H9 (cell line): Measurements from ENCODE around the gene FOLR3. TPM values are rescaled to one million over a fixed set of nuclear protein-coding genes. Genes with fewer than 3 reads are reported as not detected.
A peak's percentile ranks its signal among the peaks of the same experiment; 100 is the strongest.

Experiments used
- DNase-seq: peaks from one replicate; pipeline ENCODE4 v3.0.0-alpha.2; 2017
- H2AFZ ChIP-seq: one replicate; pipeline ENCODE4 v1.6.1; 2013; ENCODE audit warnings: mild to moderate bottlenecking, low read length, control low read depth, moderate library complexity
- H2AK5ac ChIP-seq: 2 replicates; pipeline ENCODE4 v1.6.1; 2013; ENCODE audit warnings: low read length, control low read depth, mixed read lengths; ENCODE audit not compliant: insufficient read length
- H2BK120ac ChIP-seq: one replicate; pipeline ENCODE4 v1.6.1; 2013; ENCODE audit warnings: low read depth, mild to moderate bottlenecking, low read length, control low read depth, inconsistent platforms; ENCODE audit not compliant: poor library complexity, severe bottlenecking
- H2BK12ac ChIP-seq: 2 replicates; pipeline ENCODE4 v1.6.1; 2013; ENCODE audit warnings: low read length, control low read depth, mixed read lengths, low read depth; ENCODE audit not compliant: insufficient read length
- H2BK15ac ChIP-seq: 2 replicates; pipeline ENCODE4 v1.6.1; 2013; ENCODE audit warnings: low read depth, low read length, control low read depth
- H2BK20ac ChIP-seq: one replicate; pipeline ENCODE4 v1.6.1; 2013; ENCODE audit warnings: low read depth, mild to moderate bottlenecking, low read length, control low read depth, inconsistent platforms; ENCODE audit not compliant: poor library complexity, severe bottlenecking
- H2BK5ac ChIP-seq: 2 replicates; pipeline ENCODE4 v1.6.1; 2013; ENCODE audit warnings: low read length, control low read depth, mixed read lengths; ENCODE audit not compliant: insufficient read length
- H3K14ac ChIP-seq: 2 replicates; pipeline ENCODE4 v1.6.1; 2013; ENCODE audit warnings: low read length, control low read depth; ENCODE audit not compliant: insufficient read depth
- H3K18ac ChIP-seq: 2 replicates; pipeline ENCODE4 v1.6.1; 2013; ENCODE audit warnings: low read depth, mild to moderate bottlenecking, mixed read lengths, low read length, control low read depth; ENCODE audit not compliant: insufficient read length
- H3K23ac ChIP-seq: 2 replicates; pipeline ENCODE4 v1.6.1; 2013; ENCODE audit warnings: low read length, control low read depth, mixed read lengths, low read depth; ENCODE audit not compliant: insufficient read length
- H3K23me2 ChIP-seq: 2 replicates; pipeline ENCODE4 v1.6.1; 2013; ENCODE audit warnings: low read depth, mild to moderate bottlenecking, mixed read lengths, low read length, control low read depth; ENCODE audit not compliant: insufficient read length, poor library complexity, severe bottlenecking
- H3K27ac ChIP-seq: 2 replicates; pipeline ENCODE4 v1.5.1; 2013; ENCODE audit warnings: low read length, control low read depth, mixed read lengths, low read depth; ENCODE audit not compliant: insufficient read length
- H3K27me3 ChIP-seq: 2 replicates; pipeline ENCODE4 v1.6.1; 2013; ENCODE audit warnings: low read length, control low read depth, inconsistent platforms; ENCODE audit not compliant: insufficient read depth
- H3K4ac ChIP-seq: 2 replicates; pipeline ENCODE4 v1.6.1; 2013; ENCODE audit warnings: low read depth, mild to moderate bottlenecking, control low read depth, inconsistent platforms, low read length, moderate library complexity
- H3K4me1 ChIP-seq: 2 replicates; pipeline ENCODE4 v1.6.1; 2013; ENCODE audit warnings: low read length, control low read depth, inconsistent platforms; ENCODE audit not compliant: insufficient read depth
- H3K4me2 ChIP-seq: 2 replicates; pipeline ENCODE4 v1.6.1; 2013; ENCODE audit warnings: low read length, control low read depth, mixed read lengths; ENCODE audit not compliant: insufficient read length, insufficient read depth
- H3K56ac ChIP-seq: 2 replicates; pipeline ENCODE4 v1.6.1; 2013; ENCODE audit warnings: low read depth, mild to moderate bottlenecking, mixed read lengths, low read length, control low read depth; ENCODE audit not compliant: insufficient read length
- H3K79me1 ChIP-seq: 2 replicates; pipeline ENCODE4 v1.6.1; 2013; ENCODE audit warnings: low read depth, mild to moderate bottlenecking, moderate library complexity, low read length, control low read depth, inconsistent platforms; ENCODE audit not compliant: insufficient read depth, poor library complexity, severe bottlenecking
- H3K79me2 ChIP-seq: 2 replicates; pipeline ENCODE4 v1.6.1; 2013; ENCODE audit warnings: low read length, control low read depth, inconsistent platforms; ENCODE audit not compliant: insufficient read depth
- H3K9ac ChIP-seq: 2 replicates; pipeline ENCODE4 v1.6.1; 2013; ENCODE audit warnings: low read length, control low read depth, mixed read lengths; ENCODE audit not compliant: insufficient read length; ENCODE audit errors: extremely low read depth
- H3K9me3 ChIP-seq: one replicate; pipeline ENCODE4 v1.6.1; 2013; ENCODE audit warnings: low read depth, low read length, inconsistent platforms; ENCODE audit not compliant: control insufficient read depth
- H3T11ph ChIP-seq: one replicate; pipeline ENCODE4 v1.6.1; 2013; ENCODE audit warnings: mild to moderate bottlenecking, low read length, control low read depth, inconsistent platforms
- H4K20me1 ChIP-seq: one replicate; pipeline ENCODE4 v1.6.1; 2013; ENCODE audit not compliant: control insufficient read depth, insufficient read length, insufficient read depth
- H4K5ac ChIP-seq: 2 replicates; pipeline ENCODE4 v1.6.1; 2013; ENCODE audit warnings: low read depth, mild to moderate bottlenecking, mixed read lengths, low read length, control low read depth; ENCODE audit not compliant: insufficient read length
- H4K8ac ChIP-seq: replicated peaks from 2 replicates; pipeline ENCODE4 v1.6.1; 2013; ENCODE audit warnings: low read length, control low read depth, mixed read lengths, low read depth; ENCODE audit not compliant: insufficient read length
- H4K91ac ChIP-seq: 2 replicates; pipeline ENCODE4 v1.6.1; 2013; ENCODE audit warnings: low read depth, mild to moderate bottlenecking, moderate library complexity, mixed read lengths, low read length, control low read depth; ENCODE audit not compliant: insufficient read length
- H3K27ac Mint-ChIP-seq, 3 experiments: 2 replicates in 2 of 3; 3 replicates in 1 of 3; pipeline ENCODE4 v1.8.0; 2020 to 2021; ENCODE audit warnings: mixed read lengths in 3 of 3, mild to moderate bottlenecking in 1 of 3, moderate library complexity in 1 of 3
- H3K27me3 Mint-ChIP-seq: 2 replicates; pipeline ENCODE4 v1.8.0; 2021; ENCODE audit warnings: low read depth, mild to moderate bottlenecking, moderate library complexity, mixed read lengths
- H3K36me3 Mint-ChIP-seq, 3 experiments: 2 replicates in 2 of 3; 3 replicates in 1 of 3; pipeline ENCODE4 v1.8.0; 2020 to 2021; ENCODE audit warnings: low read depth in 3 of 3, mixed read lengths in 3 of 3; ENCODE audit not compliant: insufficient read depth in 1 of 3
- H3K4me1 Mint-ChIP-seq, 2 experiments: 2 replicates each; pipeline ENCODE4 v1.8.0; 2020; ENCODE audit warnings: mixed read lengths in 2 of 2
- H3K4me3 Mint-ChIP-seq, 2 experiments: 2 replicates in 1 of 2; 3 replicates in 1 of 2; pipeline ENCODE4 v1.8.0; 2020 to 2021; ENCODE audit warnings: mild to moderate bottlenecking in 2 of 2, mixed read lengths in 2 of 2, moderate library complexity in 1 of 2
- H3K9me3 Mint-ChIP-seq, 2 experiments: 2 replicates in 1 of 2; 3 replicates in 1 of 2; pipeline ENCODE4 v1.8.0; 2020; ENCODE audit warnings: mild to moderate bottlenecking in 2 of 2, mixed read lengths in 2 of 2, moderate library complexity in 1 of 2
- CTCF ChIP-seq: fragments of 200-600 bp; sonication (generic); conservative IDR thresholded peaks from 3 replicates; pipeline ENCODE4 v1.8.0; 2021; ENCODE audit warnings: antibody characterized with exemption, mild to moderate bottlenecking
- WGBS: extraction: QIAGEN DNeasy Blood & Tissue Kit; methylation state at CpG from one replicate; pipeline ENCODE4 v1.1.7; 2013; ENCODE audit warnings: missing lambda C conversion rate, low lambda C conversion rate, mixed read lengths; ENCODE audit not compliant: insufficient read length; ENCODE audit errors: extremely low coverage; 5-methylcytosine and 5-hydroxymethylcytosine counted together
- total RNA-seq: library from RNA; stranded (reverse); gene quantifications from 2 replicates; pipeline ENCODE4 v1.2.1, GENCODE V29; 2021

Gene FOLR3
- total RNA-seq, 1 experiment from 2014 or later, result not detected

- DNase-seq, result no peak
- H2BK12ac ChIP-seq, result no peak overlapping the region
- H2BK5ac ChIP-seq, result no peak overlapping the region
- Mint-ChIP-seq H3K9me3 (no peaks in the 10 kb centered on the region), H3K27ac (peak overlapping the region; percentile 91 to 99 (median 94)), H3K27me3 (no peaks in the 10 kb centered on the region), H3K4me1 (peaks cover 24 to 30% of the 10 kb centered on the region in 2 experiments), H3K36me3 (peaks cover 15 to 46% (median 33%) of the 10 kb centered on the region in 3 experiments), H3K4me3 (peak overlapping the region; percentile 93)
- no peak overlapping the region for H2BK20ac ChIP-seq
- no peak overlapping the region for H2BK120ac ChIP-seq
- H2AK5ac ChIP-seq, result no peak overlapping the region
- H3K79me1 ChIP-seq, result peaks cover 3% of the 10 kb centered on the region
- no peak overlapping the region for H3T11ph ChIP-seq
- no peaks in the 10 kb centered on the region for H3K27me3 ChIP-seq
- H3K4me2 ChIP-seq, result peak overlapping the region; percentile 78
- no peak for TF ChIP-seq CTCF
- H3K9me3 ChIP-seq, result no peaks in the 10 kb centered on the region
- no peak overlapping the region for H2AFZ ChIP-seq
- H3K23ac ChIP-seq, result no peak overlapping the region
- H3K18ac ChIP-seq, result peak overlapping the region; percentile 75
- H3K14ac ChIP-seq, result peak overlapping the region; percentile 80; the same call in 1 of the 2 replicates
- H3K23me2 ChIP-seq, result peaks cover 7% of the 10 kb centered on the region
- no peak overlapping the region for H3K56ac ChIP-seq
- no peaks in the 10 kb centered on the region; the same call in 1 of the 2 replicates for H3K4me1 ChIP-seq
- H2BK15ac ChIP-seq, result no peak overlapping the region
- WGBS, result no CpG with 5 or more reads among the region's 9 CpGs
- H3K4ac ChIP-seq, result peak overlapping the region; percentile 21; the same call in 1 of the 2 replicates
- no peak overlapping the region for H4K5ac ChIP-seq
- peak overlapping the region; percentile 34 for H3K27ac ChIP-seq
- peak overlapping the region; percentile 97 for H3K9ac ChIP-seq
- no peak overlapping the region for H4K8ac ChIP-seq
- no peak overlapping the region for H4K91ac ChIP-seq
- peaks cover 2% of the 10 kb centered on the region for H4K20me1 ChIP-seq
- H3K79me2 ChIP-seq, result peaks cover 14% of the 10 kb centered on the region; the same call in 1 of the 2 replicates
These were observed 32.9 kb upstream of the FOLR3 start for GRCh38 chr11:72102631-72102945.
